Suprapubic skin (tissue), 4 donors: ENCODE measurements around the gene PET100.
A peak's percentile ranks its signal among the peaks of the same experiment; 100 is the strongest.

Experiments used
- CTCF ChIP-seq, 2 donors: fragments of 200-600 bp in 1 of 2; fragments of 450-650 bp in 1 of 2; sonication (generic) in 1 of 2; IDR thresholded peaks; one replicate each; pipeline ENCODE4 v1.5.1; 2016 to 2019; ENCODE audit warnings: antibody characterized with exemption in 2 of 2, mild to moderate bottlenecking in 1 of 2, moderate library complexity in 1 of 2
- EP300 ChIP-seq: sonication (generic); formaldehyde crosslinking; IDR thresholded peaks from one replicate; pipeline ENCODE4 v1.6.1; 2017; ENCODE audit warnings: antibody characterized with exemption
- POLR2A ChIP-seq, 2 donors: fragments of 450-650 bp; IDR thresholded peaks; one replicate each; pipeline ENCODE4 v1.6.1; 2017; ENCODE audit warnings: antibody characterized with exemption in 2 of 2, mild to moderate bottlenecking in 2 of 2, moderate library complexity in 2 of 2
- POLR2AphosphoS5 ChIP-seq, 3 donors: sonication (generic); formaldehyde crosslinking; IDR thresholded peaks; one replicate each; pipeline ENCODE4 v1.6.1; 2017; ENCODE audit warnings: antibody characterized with exemption in 3 of 3

GRCh38 chr19:7636691-7637373, 7.2 kb downstream of the PET100 start, which contains the start of gene STXBP2:
- TF ChIP-seq EP300: no peak
- TF ChIP-seq CTCF (IDR thresholded peaks at IDR 0.05): peak in 1 of 2 donors; percentile 14
- TF ChIP-seq POLR2A (IDR thresholded peaks at IDR 0.05): peak in 1 of 2 donors; percentile 56
- no peak for TF ChIP-seq POLR2AphosphoS5 (IDR thresholded peaks at IDR 0.05)
